WERI-Rb-1 (cell line): ENCODE data around the gene UBE2K.
"Not testable (repeated sequence)": the region's sequence is repeated elsewhere in the genome, so short reads cannot be mapped to it uniquely, and the experiment has no call there.

Source experiments
- DNase-seq: peaks from one replicate; pipeline ENCODE4 v3.0.0-alpha.2; 2020
- H3K27ac ChIP-seq: fragments of 250-450 bp; sonication (Bioruptor Pico); 2 replicates; pipeline ENCODE4 v1.5.1; 2020; ENCODE audit warnings: mild to moderate bottlenecking, moderate library complexity
- H3K27me3 ChIP-seq: fragments of 250-450 bp; sonication (Bioruptor Pico); 2 replicates; pipeline ENCODE4 v1.5.1; 2021; ENCODE audit warnings: mild to moderate bottlenecking, low read depth, moderate library complexity; ENCODE audit not compliant: insufficient read depth, severe bottlenecking
- H3K36me3 ChIP-seq: fragments of 250-450 bp; sonication (Bioruptor Pico); 2 replicates; pipeline ENCODE4 v1.5.1; 2020; ENCODE audit warnings: mild to moderate bottlenecking, moderate library complexity
- H3K4me3 ChIP-seq: 2 replicates; pipeline ENCODE4 v1.5.1; 2011; ENCODE audit warnings: low read depth, mild to moderate bottlenecking, control low read depth, low read length
- H3K9me3 ChIP-seq: fragments of 250-450 bp; sonication (Bioruptor Pico); 2 replicates; pipeline ENCODE4 v1.5.1; 2021; ENCODE audit warnings: mild to moderate bottlenecking, moderate library complexity; ENCODE audit not compliant: severe bottlenecking
- CTCF ChIP-seq: IDR thresholded peaks from 2 replicates; pipeline ENCODE4 v1.5.1; 2011; ENCODE audit warnings: low read depth, mild to moderate bottlenecking, control low read depth, inconsistent platforms, low read length

Gene UBE2K

GRCh38 chr4:39718366-39719323 is 20.7 kb downstream of the UBE2K start:
- H3K36me3 ChIP-seq: peaks cover 38% of the 10 kb centered on the region
- no peak overlapping the region for H3K4me3 ChIP-seq
- H3K9me3 ChIP-seq: peaks cover 2% of the 10 kb centered on the region
- DNase-seq: no peak
- TF ChIP-seq CTCF: no peak
- H3K27ac ChIP-seq: no peak overlapping the region
- H3K27me3 ChIP-seq: no peaks in the 10 kb centered on the region

- no peak for DNase-seq
- H3K27ac ChIP-seq: no peak overlapping the region
Measured at GRCh38 chr4:39719804-39720580, 22.1 kb downstream of the UBE2K start.

GRCh38 chr4:39721273-39721672 is 23.3 kb downstream of the UBE2K start:
- not testable (repeated sequence) for DNase-seq, H3K9me3 ChIP-seq, H3K27ac ChIP-seq, H3K4me3 ChIP-seq, H3K27me3 ChIP-seq
- H3K36me3 ChIP-seq: peaks cover 32% of the 10 kb centered on the region

More at GRCh38 chr4:39719804-39720580, 22.1 kb downstream of the UBE2K start:
- Histone ChIP-seq H3K4me3 (no peak overlapping the region), H3K27me3 (no peaks in the 10 kb centered on the region), H3K9me3 (peaks cover 2% of the 10 kb centered on the region), H3K36me3 (peaks cover 30% of the 10 kb centered on the region)
- TF ChIP-seq CTCF: no peak

GRCh38 chr4:39721788-39722187 is 23.9 kb downstream of the UBE2K start:
- no peak for TF ChIP-seq CTCF
- DNase-seq: no peak
- Histone ChIP-seq H3K27me3 (no peaks in the 10 kb centered on the region), H3K4me3 (no peak overlapping the region), H3K9me3 (no peaks in the 10 kb centered on the region), H3K36me3 (peaks cover 28% of the 10 kb centered on the region), H3K27ac (no peak overlapping the region)

GRCh38 chr4:39729557-39729956 is 31.6 kb downstream of the UBE2K start:
- Histone ChIP-seq H3K4me3 (no peak overlapping the region), H3K9me3 (no peaks in the 10 kb centered on the region), H3K27ac (no peak overlapping the region), H3K27me3 (no peaks in the 10 kb centered on the region), H3K36me3 (peaks cover 28% of the 10 kb centered on the region)
- no peak for TF ChIP-seq CTCF
- DNase-seq: no peak

- H3K27me3 ChIP-seq: no peaks in the 10 kb centered on the region
- H3K27ac ChIP-seq: no peak overlapping the region
- H3K4me3 ChIP-seq: no peak overlapping the region
- no peak for TF ChIP-seq CTCF
- peaks cover 28% of the 10 kb centered on the region for H3K36me3 ChIP-seq
- DNase-seq: no peak
- no peaks in the 10 kb centered on the region for H3K9me3 ChIP-seq
Measured at GRCh38 chr4:39730072-39730471, 32.1 kb downstream of the UBE2K start.
